H1 (cell line): ENCODE measurements around the gene MPPED2.

Experiments
- CTCF ChIP-seq, 3 experiments: IDR thresholded peaks; 1 replicate in 2 of 3; 2 replicates in 1 of 3; pipeline versions ENCODE4 v1.5.1 to v1.6.1; 2011; ENCODE audit warnings: low read length in 3 of 3, mild to moderate bottlenecking in 3 of 3, inconsistent platforms in 2 of 3, low read depth in 1 of 3, moderate library complexity in 1 of 3; ENCODE audit not compliant: insufficient read depth in 1 of 3; ENCODE audit errors: control extremely low read depth in 1 of 3
- EZH2 ChIP-seq: fragments of 200-600 bp; sonication (generic); IDR thresholded peaks from 2 replicates; pipeline ENCODE4 v1.7.1; 2012; ENCODE audit warnings: low read depth, mild to moderate bottlenecking, moderate library complexity, low read length, inconsistent platforms; ENCODE audit not compliant: severe bottlenecking
- SUZ12 ChIP-seq: fragments of 200-600 bp; sonication (generic); IDR thresholded peaks from 2 replicates; pipeline ENCODE4 v1.6.1; 2012; ENCODE audit warnings: mild to moderate bottlenecking, inconsistent platforms, low read length, moderate library complexity, mixed read lengths

GRCh38 chr11:30567644-30568043 is 18.5 kb downstream of the MPPED2 start:
- TF ChIP-seq CTCF (IDR thresholded peaks at IDR 0.05; ENCODE audit: control extremely low read depth in 1 of 3, insufficient read depth in 1 of 3, low read depth in 1 of 3, low read length in 3 of 3): no peak
- TF ChIP-seq EZH2: no peak
- TF ChIP-seq SUZ12: no peak
